B cell (primary cell): ENCODE results near the gene PTGES. TPM values are rescaled to one million over a fixed set of nuclear protein-coding genes. Genes with fewer than 3 reads are reported as not detected.

Source experiments
- ATAC-seq: fragments of 200-7000 bp; cut with Tn5 transposase; one replicate; pipeline ENCODE4 v1.10.0; 2021; ENCODE audit warnings: low read depth, mild to moderate bottlenecking, moderate number of reproducible peaks, moderate library complexity
- CTCF ChIA-PET: fragments of 350-600 bp; sonication (Branson Sonifier 250); formaldehyde crosslinking; loops from one replicate; lab custom pipeline; 2021; ENCODE audit warnings: antibody characterized with exemption, inconsistent platforms; lab: Charles Lee
- POLR2A ChIA-PET: fragments of 350-600 bp; sonication (Branson Sonifier 250); formaldehyde crosslinking; loops from one replicate; lab custom pipeline; 2021; ENCODE audit warnings: antibody characterized with exemption; lab: Charles Lee
- DNase-seq: peaks from one replicate; pipeline ENCODE4 v3.0.0; 2013
- H2AFZ ChIP-seq: 2 replicates; pipeline ENCODE4 v1.6.1; 2012; ENCODE audit warnings: mild to moderate bottlenecking, low read depth, low read length; ENCODE audit not compliant: insufficient read depth, poor library complexity, severe bottlenecking
- H3K27ac ChIP-seq, 2 donors: 1 replicate in 1 of 2; 2 replicates in 1 of 2; pipeline ENCODE4 v1.5.1; 2012 to 2013; ENCODE audit warnings: low read length in 2 of 2, mild to moderate bottlenecking in 2 of 2, moderate library complexity in 1 of 2
- H3K27me3 ChIP-seq, 4 experiments: fragments of 200-600 bp in 1 of 4; sonication (generic) in 1 of 4; replicated peaks in 1 of 4; 1 replicate in 2 of 4; 2 replicates in 2 of 4; pipeline versions ENCODE4 v1.6.1 to v1.7.0; 2013 to 2016; ENCODE audit warnings: low read length in 3 of 4, mild to moderate bottlenecking in 2 of 4, mixed read lengths in 1 of 4, moderate library complexity in 1 of 4; ENCODE audit not compliant: insufficient read depth in 4 of 4, control insufficient read depth in 3 of 4; ENCODE audit errors: control extremely low read depth in 1 of 4
- H3K36me3 ChIP-seq, 2 experiments: replicated peaks in 1 of 2; 1 replicate in 1 of 2; 2 replicates in 1 of 2; pipeline versions ENCODE4 v1.6.1 to v1.7.1; 2013; ENCODE audit warnings: low read length in 1 of 2; ENCODE audit not compliant: insufficient read depth in 2 of 2, control insufficient read depth in 1 of 2; ENCODE audit errors: control extremely low read depth in 1 of 2, extremely low read depth in 1 of 2
- H3K4me1 ChIP-seq, 2 donors: fragments of 200-600 bp in 1 of 2; sonication (generic) in 1 of 2; 1 replicate in 1 of 2; 2 replicates in 1 of 2; pipeline versions ENCODE4 v1.5.1 to v1.6.1; 2013 to 2017; ENCODE audit warnings: low read length in 2 of 2; ENCODE audit not compliant: control insufficient read depth in 2 of 2, insufficient read depth in 2 of 2
- H3K4me2 ChIP-seq: replicated peaks from 2 replicates; pipeline ENCODE3; 2012; ENCODE audit warnings: mild to moderate bottlenecking, low read depth, low read length; ENCODE audit not compliant: poor library complexity, severe bottlenecking
- H3K4me3 ChIP-seq, 5 experiments: fragments of 200-600 bp in 1 of 5; sonication (generic) in 1 of 5; 1 replicate in 3 of 5; 2 replicates in 2 of 5; pipeline versions ENCODE4 v1.5.1 to v1.7.0; 2011 to 2016; ENCODE audit warnings: low read length in 4 of 5, mild to moderate bottlenecking in 4 of 5, low read depth in 2 of 5, control low read depth in 1 of 5, moderate library complexity in 1 of 5; ENCODE audit not compliant: insufficient read depth in 1 of 5; ENCODE audit errors: control extremely low read depth in 1 of 5, extremely low read depth in 1 of 5
- H3K79me2 ChIP-seq: fragments of 200-600 bp; sonication (generic); one replicate; pipeline ENCODE4 v1.6.0; 2016; ENCODE audit warnings: low read length; ENCODE audit not compliant: control insufficient read depth, insufficient read depth
- H3K9ac ChIP-seq: fragments of 200-600 bp; sonication (generic); 2 replicates; pipeline ENCODE4 v1.6.1; 2017; ENCODE audit warnings: mild to moderate bottlenecking, low read length, moderate library complexity
- H3K9me3 ChIP-seq, 3 donors: one replicate each; pipeline versions ENCODE4 v1.6.1 to v1.7.1; 2013; ENCODE audit warnings: low read length in 2 of 3; ENCODE audit not compliant: control insufficient read depth in 2 of 3, insufficient read depth in 1 of 3; ENCODE audit errors: control extremely low read depth in 1 of 3
- H4K20me1 ChIP-seq: 2 replicates; pipeline ENCODE4 v1.6.0; 2012; ENCODE audit warnings: mild to moderate bottlenecking, low read length; ENCODE audit not compliant: insufficient read depth, control insufficient read depth, poor library complexity, severe bottlenecking
- H3K27ac Mint-ChIP-seq: one replicate; pipeline ENCODE4 v1.8.0; 2021; ENCODE audit warnings: mixed read lengths
- H3K27me3 Mint-ChIP-seq: one replicate; pipeline ENCODE4 v1.8.0; 2021; ENCODE audit warnings: mixed read lengths
- H3K4me1 Mint-ChIP-seq: one replicate; pipeline ENCODE4 v1.8.0; 2021; ENCODE audit warnings: mixed read lengths
- H3K4me3 Mint-ChIP-seq: one replicate; pipeline ENCODE4 v1.8.0; 2021; ENCODE audit warnings: mixed read lengths
- H3K9me3 Mint-ChIP-seq: one replicate; pipeline ENCODE4 v1.8.0; 2022; ENCODE audit warnings: mixed read lengths; ENCODE audit not compliant: insufficient read depth
- CTCF ChIP-seq: fragments of 200-600 bp; IDR thresholded peaks from one replicate; pipeline ENCODE4 v1.8.0; 2022; ENCODE audit warnings: antibody characterized with exemption, mild to moderate bottlenecking
- EZH2 ChIP-seq: IDR thresholded peaks from 2 replicates; pipeline ENCODE4 v1.6.1; 2012; ENCODE audit warnings: borderline replicate concordance, low read depth, mild to moderate bottlenecking, moderate library complexity, low read length; ENCODE audit not compliant: insufficient read depth, poor library complexity, severe bottlenecking
- WGBS: methylation state at CpG from one replicate; pipeline ENCODE4 v1.1.5; 2013; ENCODE audit warnings: missing lambda C conversion rate; ENCODE audit not compliant: insufficient coverage; 5-methylcytosine and 5-hydroxymethylcytosine counted together
- intact Hi-C: fragments of 100-400 bp; cut with micrococcal nuclease; formaldehyde crosslinking; loops from one replicate; pipeline ENCODE4 v1.10.0; 2022
- polyA plus RNA-seq: library from polyadenylated mRNA; depleted of rRNA; stranded (reverse); fragments of >200 nt; gene quantifications from 2 replicates; pipeline ENCODE4 v1.2.3, GENCODE V29; 2012
- total RNA-seq, 2 donors: library from RNA; stranded (reverse); fragments of 120-200 nt in 1 of 2; gene quantifications; 1 replicate in 1 of 2; 2 replicates in 1 of 2; pipeline versions ENCODE4 v1.2.3 to v1.2.4, GENCODE V29; 2013 to 2022

Gene PTGES
- total and polyA plus RNA-seq, 2 donors (not counting 1 experiment from before 2014, with no cell fraction given), result not detected

DNA sequence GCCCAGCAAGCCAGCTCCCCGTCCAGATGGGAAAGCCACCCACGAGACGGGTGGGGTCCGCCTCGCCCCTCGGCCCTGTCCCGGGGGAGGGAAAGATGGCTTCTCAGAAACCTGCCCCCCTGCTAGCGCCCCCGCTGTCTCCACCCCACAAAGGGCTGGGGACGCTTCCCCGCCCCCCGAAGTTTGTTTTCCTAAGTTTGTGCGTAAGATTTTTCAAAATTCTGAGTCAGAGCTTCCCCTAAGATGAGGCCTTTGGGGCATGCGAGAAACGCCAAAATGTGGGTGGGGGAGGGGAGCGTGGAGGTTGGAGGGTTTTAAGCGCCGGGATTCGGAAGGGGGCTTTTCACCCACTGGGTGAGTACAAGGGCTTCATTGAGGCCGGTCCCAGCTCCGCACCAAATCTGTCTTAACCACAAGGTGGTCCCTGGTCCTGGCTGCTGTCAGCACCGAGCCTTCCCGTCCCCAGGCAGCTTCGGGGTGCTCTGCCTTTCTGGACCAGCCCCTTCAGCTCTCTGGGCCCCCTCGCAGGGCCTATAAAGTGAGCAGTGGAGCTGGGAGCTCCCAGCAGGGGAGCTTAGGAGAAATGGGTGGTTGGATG is 55.1 kb downstream of the PTGES start:
- CTCF ChIA-PET, result no interaction called here

More for the DNA sequence above, 55.1 kb downstream of the PTGES start:
- no peak overlapping the region for H3K4me2 ChIP-seq
- no peaks in the 10 kb centered on the region for H3K79me2 ChIP-seq
- H4K20me1 ChIP-seq, result no peaks in the 10 kb centered on the region
- no peak overlapping the region for H3K9ac ChIP-seq
- H3K27ac ChIP-seq, result no peak overlapping the region
- 6% methylated on average over 20 of the region's 25 CpGs for WGBS
- Mint-ChIP-seq H3K9me3 (no peaks in the 10 kb centered on the region), H3K27me3 (peaks cover 35% of the 10 kb centered on the region), H3K4me1 (peaks cover 2% of the 10 kb centered on the region), H3K27ac (no peak overlapping the region), H3K4me3 (no peak overlapping the region)
- no peak overlapping the region for H2AFZ ChIP-seq
- H3K36me3 ChIP-seq, result no peaks in the 10 kb centered on the region
- no peaks in the 10 kb centered on the region for H3K9me3 ChIP-seq
- POLR2A ChIA-PET, result no interaction called here
- ATAC-seq (no peak), DNase-seq (no peak)
- TF ChIP-seq EZH2, result no peak
- no peak for TF ChIP-seq CTCF
- intact Hi-C loops, result no loop called here
- peaks cover 0 to 37% (median 9%) of the 10 kb centered on the region in 4 experiments for H3K27me3 ChIP-seq
- no peaks in the 10 kb centered on the region for H3K4me1 ChIP-seq
- no peak overlapping the region for H3K4me3 ChIP-seq
